GM19452 (cell line): ENCODE results near the gene GPR87.
A peak's percentile ranks its signal among the peaks of the same experiment; 100 is the strongest.

Experiments
- ATAC-seq: cut with Tn5 transposase; IDR thresholded peaks from one replicate; pipeline ENCODE4 v1.9.1; 2021; ENCODE audit not compliant: unreplicated experiment

GPR87 gene, protein sequence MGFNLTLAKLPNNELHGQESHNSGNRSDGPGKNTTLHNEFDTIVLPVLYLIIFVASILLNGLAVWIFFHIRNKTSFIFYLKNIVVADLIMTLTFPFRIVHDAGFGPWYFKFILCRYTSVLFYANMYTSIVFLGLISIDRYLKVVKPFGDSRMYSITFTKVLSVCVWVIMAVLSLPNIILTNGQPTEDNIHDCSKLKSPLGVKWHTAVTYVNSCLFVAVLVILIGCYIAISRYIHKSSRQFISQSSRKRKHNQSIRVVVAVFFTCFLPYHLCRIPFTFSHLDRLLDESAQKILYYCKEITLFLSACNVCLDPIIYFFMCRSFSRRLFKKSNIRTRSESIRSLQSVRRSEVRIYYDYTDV

DNA sequence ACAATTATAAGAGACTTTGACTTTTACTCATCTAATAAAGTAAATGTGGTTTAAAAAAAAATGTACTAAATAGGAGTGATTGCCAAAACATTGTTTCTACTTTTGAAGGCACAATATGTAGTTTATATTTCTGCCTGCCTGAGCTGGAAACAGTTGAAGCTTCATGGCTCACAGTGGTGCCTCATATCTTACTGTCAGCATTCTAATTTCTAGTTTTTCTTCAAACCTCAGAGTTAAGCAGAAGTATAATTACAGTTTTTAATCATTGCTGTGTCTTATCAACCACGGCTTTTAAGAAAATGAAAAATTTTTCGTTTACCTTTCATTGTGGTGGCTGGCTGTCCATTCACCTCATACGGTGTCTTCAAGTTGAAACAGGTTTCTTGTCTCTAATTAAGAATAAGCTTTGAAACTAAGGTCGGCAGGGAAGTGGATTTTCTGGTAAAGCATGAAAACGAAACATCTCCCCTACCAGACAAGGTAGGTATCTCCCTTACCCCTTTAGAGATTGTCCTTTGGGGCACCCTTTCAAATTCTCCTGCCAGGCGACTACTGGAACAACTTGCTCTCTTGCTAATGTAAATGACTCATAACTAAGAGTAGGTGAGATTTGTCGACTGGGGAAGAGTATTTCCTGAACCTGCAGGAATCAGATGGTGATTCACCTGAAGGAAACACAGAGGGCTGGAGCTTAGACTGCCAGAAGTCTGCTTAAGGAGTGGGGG lies at the start of gene GPR87:
GPR87 (minus strand) TSS at position 554 of the 725 bp plus-strand sequence. CDS start 16,720 bp downstream, outside the sequence.
- no peak for ATAC-seq

DNA sequence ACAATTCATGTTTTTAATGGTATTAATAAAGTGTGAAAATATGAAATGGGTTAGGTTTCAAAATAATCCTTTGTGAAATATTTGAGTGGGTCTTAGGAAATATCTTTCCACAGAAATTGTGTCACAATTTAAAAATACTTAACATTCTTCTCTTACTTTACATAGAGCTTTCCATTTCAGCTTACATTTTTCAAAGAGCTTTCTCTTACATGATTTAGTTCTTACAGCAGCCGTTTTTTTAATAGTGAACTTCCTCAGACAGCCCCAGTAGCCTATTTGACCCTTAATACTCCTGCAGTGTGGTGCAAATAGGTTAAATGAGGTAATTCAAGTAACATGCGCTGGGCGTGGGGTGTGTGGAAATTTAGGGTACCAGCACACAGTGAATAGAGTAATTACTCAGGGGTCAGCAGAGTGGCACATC lies 46.1 kb upstream of the GPR87 start:
- ATAC-seq = no peak

DNA sequence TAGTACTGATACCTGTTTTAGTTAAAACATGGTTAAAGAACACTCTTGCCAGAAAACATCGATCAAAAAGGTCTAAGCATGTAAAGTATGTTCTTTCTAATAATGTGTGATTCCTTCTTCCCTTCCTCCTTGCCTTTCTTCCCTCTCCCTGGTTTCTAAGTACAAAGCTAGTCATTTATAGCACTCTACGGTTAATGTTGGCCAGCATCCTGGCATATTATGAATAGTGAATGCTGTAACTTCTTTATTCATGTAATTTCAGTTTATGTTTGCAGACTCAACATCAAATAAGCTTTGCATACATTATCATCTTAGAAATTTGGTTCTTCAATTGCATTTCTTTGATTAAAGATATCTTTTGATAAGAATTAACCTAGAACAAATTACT lies 40.8 kb upstream of the GPR87 start:
- no peak for ATAC-seq

DNA sequence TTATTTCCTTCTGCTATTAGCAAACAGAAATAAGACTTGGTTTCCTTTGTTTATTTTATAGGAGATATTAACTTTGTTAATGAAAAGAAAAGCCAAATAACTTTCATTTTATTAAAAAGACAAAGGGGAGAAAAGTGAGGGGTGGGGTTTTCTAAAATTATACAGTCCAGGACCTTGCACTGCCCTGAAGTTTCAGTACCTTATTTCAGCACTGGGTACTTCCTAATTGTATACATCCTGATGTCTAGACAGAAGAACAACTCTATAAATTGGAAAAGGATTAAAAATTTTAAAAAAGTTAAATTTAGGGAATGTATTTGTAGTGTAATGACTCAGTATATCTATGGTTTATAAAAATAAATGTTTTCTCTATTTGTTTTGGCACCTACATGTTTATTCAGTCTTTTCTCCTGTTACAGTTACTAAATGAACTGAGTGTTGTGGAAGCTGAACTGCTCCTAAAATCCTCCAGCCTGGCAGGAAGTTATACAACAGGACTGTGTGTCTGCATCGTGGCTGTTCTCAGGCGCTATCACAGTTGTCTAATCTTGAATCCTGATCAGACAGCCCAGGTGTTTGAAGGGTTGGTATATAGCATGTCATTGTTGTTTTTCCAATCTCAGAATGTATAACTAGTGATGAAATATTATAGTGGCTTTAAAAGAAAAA lies 40.3 kb upstream of the GPR87 start:
- ATAC-seq = no peak

DNA sequence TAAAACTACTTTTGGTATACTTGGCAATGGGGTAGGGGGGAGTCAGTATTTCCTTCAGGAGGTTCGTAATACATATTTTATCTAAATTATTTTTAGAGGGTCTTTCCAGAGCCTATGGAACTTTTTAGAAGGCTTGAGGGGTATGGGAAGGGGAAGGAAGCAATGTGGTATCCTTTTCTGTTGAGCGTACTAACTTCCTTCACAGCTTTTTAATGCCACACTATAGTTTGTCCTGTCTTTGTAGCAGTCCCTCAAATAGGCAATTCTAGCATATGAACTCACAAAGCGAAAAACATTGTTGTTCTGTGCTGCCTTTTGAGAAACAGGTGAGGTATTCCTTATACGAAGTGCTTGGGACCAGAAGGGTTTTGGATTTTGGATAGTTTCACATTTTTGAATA lies 35.0 kb upstream of the GPR87 start:
- ATAC-seq = peak; percentile 11

DNA sequence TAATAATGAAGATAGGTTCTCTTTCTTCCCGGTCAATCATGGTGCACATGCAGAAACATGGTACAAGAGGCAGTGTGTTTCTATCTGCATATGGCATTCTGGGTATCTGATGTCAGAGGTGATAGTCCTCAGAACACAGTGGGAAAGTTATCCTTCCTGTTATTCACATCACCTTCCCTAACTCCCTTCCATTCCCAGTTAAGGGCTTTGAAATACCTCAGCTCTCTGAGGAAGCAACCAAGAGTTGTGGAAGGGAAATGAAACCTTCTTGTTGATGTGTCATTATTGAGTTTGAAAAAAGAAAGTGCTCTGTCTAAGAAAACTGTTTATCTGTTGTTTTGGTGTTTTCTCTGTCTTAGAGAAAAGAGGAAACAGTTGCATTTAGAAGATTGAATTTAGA lies 34.6 kb upstream of the GPR87 start:
- ATAC-seq = peak; percentile 90

DNA sequence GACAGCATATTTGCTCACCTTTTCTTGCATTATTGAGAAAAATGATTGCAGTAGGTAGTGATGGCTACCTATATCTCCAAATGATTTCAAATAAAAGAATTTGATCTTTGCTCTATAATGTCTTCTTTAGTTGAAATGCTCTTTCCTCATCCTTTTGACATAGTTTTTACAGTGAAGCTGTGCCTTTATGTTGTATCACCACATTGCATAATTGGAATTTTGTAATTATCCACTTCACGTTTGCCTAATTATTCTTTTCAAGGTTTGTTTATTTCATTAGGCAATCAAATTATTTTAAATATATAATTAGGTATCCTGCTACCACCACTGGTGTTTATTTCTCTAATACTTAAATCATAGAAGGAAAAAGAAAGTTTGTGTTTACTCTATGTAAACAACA lies 34.0 kb upstream of the GPR87 start:
- ATAC-seq = no peak

DNA sequence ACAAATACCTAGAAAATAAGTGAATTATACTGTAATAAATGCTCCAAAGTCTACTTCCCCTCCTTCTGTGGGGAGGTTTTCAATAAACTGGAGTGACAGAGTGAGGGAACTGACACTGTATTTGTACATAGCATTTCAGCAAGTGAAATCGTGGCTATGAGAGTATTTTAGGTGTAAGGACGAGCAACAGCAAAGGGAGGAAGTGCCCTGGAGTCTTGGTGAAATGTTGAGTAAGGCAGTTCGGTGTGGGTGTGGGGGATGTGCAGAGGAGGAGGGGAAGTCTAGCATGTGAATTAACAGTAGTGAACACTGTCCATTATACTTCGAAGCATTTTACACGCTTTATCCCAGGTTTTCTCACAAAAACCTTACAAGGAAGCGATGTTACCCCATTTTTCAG lies 30.8 kb upstream of the GPR87 start:
- no peak for ATAC-seq

DNA sequence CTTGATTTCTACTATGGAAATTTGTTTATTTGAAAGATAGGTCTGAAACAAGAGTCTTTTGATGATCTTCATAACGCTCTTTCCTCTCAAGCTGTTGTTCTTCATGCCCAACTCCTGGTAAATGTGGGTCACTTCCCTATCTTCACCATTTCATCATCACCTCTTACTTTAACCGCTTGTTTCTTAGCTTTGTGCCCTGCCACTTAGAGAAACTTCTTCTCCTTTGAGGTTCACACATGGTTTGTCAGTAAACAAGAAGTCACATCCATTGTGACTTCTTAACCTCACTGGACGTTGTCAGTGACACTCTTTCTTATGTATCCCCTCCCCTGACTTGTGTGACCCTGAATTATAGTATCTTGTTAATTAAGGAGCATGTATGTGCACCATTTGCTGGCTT lies 29.7 kb upstream of the GPR87 start:
- no peak for ATAC-seq

DNA sequence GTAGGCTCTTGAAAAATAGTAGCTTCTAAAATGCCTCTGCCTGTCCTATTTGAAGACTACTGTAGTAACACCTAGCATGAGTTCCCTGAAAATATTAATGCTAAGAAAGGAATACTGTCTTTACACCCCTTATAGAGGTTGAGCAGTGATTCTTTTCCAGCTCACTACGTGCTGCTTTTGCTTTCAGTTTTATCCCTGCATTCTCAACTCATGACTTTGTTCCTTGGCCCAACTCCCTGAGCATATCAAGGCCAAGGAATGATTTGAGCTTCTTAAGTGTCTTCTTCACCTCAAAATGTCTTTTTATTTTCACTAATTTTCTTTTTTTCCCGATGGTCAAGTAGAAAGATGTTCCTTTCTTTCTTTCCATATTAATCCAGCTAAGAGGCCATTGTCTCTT lies 29.2 kb upstream of the GPR87 start:
- no peak for ATAC-seq

DNA sequence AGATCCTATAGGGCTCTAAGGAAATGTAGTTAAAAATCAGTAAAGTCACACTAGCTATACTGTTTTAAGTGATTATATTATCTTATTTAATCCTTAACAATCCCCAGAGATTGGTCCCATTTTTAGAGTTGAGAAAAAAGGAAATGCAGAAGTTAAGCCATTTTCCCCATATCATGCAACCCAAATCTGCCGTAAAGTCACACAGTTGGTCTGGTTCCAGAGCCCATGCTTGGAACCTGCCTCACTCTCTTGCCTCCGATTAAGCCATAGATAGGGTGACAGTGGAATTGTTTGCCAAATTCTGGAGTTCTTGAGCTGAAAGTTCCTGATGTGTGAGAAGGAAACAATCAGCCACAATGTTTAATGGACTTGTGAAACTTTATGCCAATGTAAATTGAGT lies 15.1 kb upstream of the GPR87 start:
- ATAC-seq = no peak

DNA sequence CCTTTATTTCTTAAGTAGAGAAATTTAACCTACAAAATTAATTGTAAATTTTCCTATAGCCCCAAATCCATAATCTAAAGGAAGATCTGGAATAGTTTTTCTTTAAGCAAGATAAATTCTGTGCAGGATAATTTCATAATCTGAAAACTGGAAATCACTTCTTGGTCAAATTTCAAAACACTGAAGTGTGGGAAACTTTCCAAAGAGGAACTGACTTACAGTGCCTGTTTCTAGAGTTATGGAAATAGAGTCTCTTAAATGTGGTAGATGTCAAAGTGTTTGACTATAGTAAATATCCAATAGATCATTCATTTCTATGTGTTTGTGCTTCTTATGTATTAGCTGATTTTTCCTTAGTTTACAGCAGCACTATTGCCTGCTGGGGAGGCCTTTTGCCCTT lies 14.3 kb upstream of the GPR87 start:
- no peak for ATAC-seq

DNA sequence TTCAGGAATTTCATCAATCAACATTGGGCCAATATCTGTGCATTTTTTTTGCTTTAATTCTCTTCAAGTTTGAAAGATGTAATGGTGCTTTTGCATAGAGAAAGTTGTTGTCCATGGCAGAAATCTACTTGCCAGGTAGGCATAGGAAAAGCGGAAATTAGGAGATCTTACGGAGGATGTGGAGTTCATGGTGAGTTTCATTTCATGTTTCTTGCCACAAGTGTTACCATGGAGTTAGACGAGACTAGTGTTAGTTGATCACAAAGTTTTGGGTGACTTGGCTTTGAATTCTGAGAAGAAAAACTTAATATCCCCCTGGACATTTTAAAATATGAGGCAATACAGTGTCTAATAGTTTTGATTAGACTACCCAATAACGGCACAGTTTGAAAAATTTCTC lies 13.8 kb upstream of the GPR87 start:
- ATAC-seq = no peak

DNA sequence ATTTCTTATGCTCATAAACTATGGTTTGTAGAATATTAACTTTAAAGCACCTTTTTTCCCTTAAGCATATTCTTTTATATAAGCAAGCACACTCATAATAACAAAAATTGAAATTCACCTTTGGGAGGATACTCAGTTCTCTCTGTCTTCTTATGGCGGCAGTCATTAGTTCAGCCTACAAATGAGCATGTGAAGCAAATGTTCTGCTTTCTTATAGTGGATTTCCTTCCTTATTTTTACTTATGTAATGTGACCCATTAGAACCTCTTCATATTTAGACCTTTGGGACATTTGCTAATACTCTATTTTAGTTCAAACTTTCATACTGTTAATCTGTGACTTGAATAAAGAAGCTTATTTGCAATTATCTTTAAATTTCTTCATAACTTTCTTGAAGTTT lies 12.7 kb upstream of the GPR87 start, which contains the start of gene P2RY13:
P2RY13 (minus strand) TSS at position 187 of the 400 bp plus-strand sequence; CDS start at position 166, 21 bp downstream.
- no peak for ATAC-seq

DNA sequence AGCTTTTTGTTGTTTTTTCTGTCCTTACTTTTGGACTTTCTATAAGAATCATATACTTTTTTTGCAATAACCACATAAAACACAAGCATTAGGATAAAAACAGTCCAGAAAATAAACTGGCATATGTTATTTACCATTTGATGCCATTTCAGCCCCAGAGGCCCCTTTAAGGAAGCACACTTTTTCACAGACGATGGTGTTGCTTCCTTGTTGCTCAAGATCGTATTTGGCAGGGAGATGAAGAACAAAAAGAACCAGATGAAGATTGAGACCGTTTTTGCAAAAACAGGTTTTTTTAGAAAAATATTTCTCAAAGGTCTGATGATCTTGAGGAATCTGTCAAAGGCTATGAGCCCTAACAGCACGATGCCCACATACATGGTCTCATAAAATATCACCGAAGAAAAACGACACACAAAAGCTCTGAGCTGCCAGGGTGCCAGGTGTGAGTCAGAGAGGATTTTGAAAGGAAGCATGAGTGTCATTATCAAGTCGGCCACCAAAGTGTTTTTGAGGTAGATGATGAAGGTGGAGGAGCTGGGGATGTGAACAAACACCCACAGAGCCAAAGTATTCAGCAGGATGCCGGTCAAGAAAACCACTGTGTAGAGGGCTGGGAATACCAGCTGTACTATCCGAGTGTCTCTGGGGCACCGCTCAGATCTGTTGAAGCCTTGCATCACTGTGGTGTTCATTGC lies 11.8 kb upstream of the GPR87 start:
- ATAC-seq = no peak

DNA sequence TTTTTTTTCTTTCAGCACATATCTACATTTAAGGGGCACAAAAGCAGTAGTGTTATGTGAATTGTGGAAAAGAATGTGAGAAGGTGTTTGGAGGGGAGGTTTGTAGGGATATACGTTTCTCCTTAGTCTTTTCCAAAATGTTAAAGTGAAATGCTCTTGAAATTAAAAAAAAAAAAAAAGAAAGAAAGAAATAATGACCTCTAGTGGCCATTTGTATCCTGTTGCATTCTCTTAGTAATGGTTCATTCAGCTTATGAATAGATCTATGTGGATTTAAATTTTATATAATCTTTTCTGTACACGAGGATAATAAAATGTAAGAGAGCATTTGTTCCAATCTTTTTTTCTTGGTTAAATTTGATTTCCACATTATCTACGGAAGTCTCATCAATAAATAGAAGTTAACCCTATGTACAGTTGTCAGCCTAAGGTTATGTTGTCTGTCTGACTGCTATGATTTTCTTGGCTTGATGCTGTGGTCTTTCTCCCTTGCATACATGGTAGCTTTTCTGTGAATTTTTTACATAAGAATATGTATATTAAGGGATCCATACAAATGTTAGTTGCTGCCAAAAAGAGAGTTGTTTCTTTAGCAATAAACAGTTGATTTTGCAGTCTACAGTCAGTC lies 11.1 kb upstream of the GPR87 start:
- no peak for ATAC-seq

DNA sequence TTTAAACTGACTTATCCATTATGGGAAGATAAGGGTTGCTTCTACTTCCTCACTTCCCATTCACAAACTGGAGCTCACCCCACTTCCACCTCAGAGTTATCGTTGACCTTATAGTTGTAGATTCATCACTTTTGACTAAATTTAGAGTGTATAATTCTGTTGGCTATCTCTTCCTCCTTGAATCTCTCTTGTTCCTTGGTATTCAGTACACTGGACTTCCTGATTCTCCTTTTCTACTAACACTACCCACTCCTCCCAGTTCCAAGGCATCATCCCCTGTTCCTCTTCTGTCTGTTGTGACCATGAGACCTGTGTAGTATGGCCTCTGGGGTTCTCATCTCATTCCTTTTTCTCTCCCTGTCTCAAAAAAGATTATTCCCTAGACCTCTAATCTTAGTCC lies 5.9 kb upstream of the GPR87 start:
- ATAC-seq = no peak

DNA sequence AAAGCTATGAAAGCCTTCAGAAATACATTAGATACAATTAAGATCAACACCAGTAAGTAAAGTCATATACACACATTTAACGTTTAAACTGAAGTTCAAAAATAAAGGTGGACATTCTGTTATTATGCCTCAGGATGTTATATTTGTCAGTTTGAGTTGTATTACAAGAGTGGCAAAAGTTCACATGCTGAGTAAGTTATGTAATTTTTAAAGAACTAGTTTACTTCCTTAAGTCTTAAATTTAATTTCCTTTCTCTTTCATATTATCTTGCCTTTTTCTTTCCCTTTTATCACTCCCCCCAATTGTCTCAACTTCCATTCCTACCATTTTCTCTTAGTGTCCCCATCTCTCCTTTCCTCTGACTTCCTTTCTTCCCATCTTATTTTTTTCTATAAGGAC lies 4.9 kb upstream of the GPR87 start:
- ATAC-seq = no peak

DNA sequence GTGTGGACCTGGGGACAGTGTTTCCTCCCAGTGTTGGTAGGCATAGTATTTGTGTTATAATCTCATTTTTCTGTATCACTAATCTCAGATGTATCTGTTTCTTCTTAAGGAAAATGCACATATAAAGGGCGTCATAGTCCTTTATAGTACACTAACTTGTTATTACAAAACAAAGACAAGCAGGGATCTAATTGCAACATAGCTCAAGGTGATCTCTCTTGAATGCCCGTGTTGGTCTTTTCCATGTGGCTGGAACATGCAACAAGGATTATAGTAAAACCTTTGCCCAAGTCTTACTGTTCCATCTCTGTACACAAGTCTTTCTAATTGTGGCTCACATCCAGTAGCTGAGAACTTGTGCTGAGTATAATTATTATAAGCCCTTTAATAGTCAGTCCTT lies 3.5 kb upstream of the GPR87 start:
- ATAC-seq = no peak

DNA sequence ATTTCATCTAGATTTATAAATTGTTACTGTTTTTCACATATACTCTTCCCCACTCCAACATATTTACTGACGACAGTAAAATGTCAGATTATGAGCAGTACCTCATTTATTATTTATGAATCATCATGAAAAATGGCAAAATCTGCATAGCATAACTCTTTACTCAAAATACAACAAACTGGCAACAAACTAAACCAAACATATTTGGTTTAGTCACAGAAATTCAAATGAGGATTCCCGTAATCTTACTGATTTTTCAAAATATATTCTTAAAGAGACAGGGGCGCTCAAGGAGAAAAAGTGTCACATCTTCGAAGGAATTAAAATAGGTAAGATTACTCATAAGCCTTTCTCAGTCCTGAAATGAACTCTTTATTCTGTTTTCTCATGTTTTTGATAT lies 3.0 kb upstream of the GPR87 start:
- no peak for ATAC-seq

DNA sequence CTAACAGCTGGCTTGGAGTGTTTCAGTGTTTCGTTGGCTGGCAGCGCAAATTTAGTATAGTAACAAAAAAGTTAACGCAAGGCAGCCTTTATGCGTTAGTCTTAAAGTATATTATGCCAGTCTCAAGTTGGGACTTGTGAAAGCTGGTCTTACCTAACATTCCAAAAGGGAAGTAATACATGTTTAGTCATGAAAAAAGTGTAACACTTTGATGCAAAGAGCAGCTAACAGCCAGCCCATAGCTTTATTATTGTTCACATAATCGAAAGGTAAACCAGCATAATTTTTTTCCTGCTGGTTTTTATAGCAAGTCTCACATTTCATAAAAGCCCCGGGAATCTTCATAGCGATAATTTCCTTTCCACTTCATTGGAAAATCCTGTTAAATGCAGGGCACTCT lies 2.4 kb upstream of the GPR87 start:
- ATAC-seq = no peak
